Measurements from ENCODE around the gene TRAPPC12.

TRAPPC12 gene

GRCh38 chr2:3457524-3458395 is 78.3 kb downstream of the TRAPPC12 start:
- no peak for DNase-seq

GRCh38 chr2:3458396-3459184 is 79.1 kb downstream of the TRAPPC12 start:
- DNase-seq: no peak

- DNase-seq: no peak
Measured at GRCh38 chr2:3459185-3460015, 79.9 kb downstream of the TRAPPC12 start.

GRCh38 chr2:3460156-3460555 is 80.7 kb downstream of the TRAPPC12 start:
- DNase-seq: no peak

GRCh38 chr2:3460831-3461800 is 81.6 kb downstream of the TRAPPC12 start:
- DNase-seq: no peak

- DNase-seq: peak; percentile 42
Measured at GRCh38 chr2:3461801-3462492, 82.5 kb downstream of the TRAPPC12 start.

- DNase-seq: no peak
Measured at GRCh38 chr2:3462493-3463104, 83.1 kb downstream of the TRAPPC12 start.

GRCh38 chr2:3463186-3463835 is 83.8 kb downstream of the TRAPPC12 start:
- DNase-seq: no peak

GRCh38 chr2:3463944-3464343 is 84.5 kb downstream of the TRAPPC12 start:
- no peak for DNase-seq

GRCh38 chr2:3464401-3465005 is 85.0 kb downstream of the TRAPPC12 start:
- DNase-seq: no peak

GRCh38 chr2:3465328-3465727 is 85.8 kb downstream of the TRAPPC12 start:
- no peak for DNase-seq

GRCh38 chr2:3465844-3466481 is 86.5 kb downstream of the TRAPPC12 start:
- DNase-seq: no peak

GRCh38 chr2:3466482-3466863 is 87.0 kb downstream of the TRAPPC12 start:
- DNase-seq: no peak

GRCh38 chr2:3466966-3467365 is 87.5 kb downstream of the TRAPPC12 start:
- no peak for DNase-seq

- DNase-seq: no peak
Measured at GRCh38 chr2:3467654-3468053, 88.2 kb downstream of the TRAPPC12 start.

GRCh38 chr2:3468296-3468988 is 88.9 kb downstream of the TRAPPC12 start:
- no peak for DNase-seq

- no peak for DNase-seq
Measured at GRCh38 chr2:3469486-3469885, 90.0 kb downstream of the TRAPPC12 start.

GRCh38 chr2:3470166-3470651 is 90.7 kb downstream of the TRAPPC12 start:
- no peak for DNase-seq

Measured in KG1 (cell line).